Activated T-helper 17 cell treated with anti-CD3 and anti-CD28 coated beads, Interleukin-2, amount 50 U/mL, for 72 hours (primary cell): ENCODE data around the gene LACC1. TPM values are rescaled to one million over a fixed set of nuclear protein-coding genes. Genes with fewer than 3 reads are reported as not detected.

Source experiments
- ATAC-seq: fragments of 150-1000 bp; cut with Tn5 transposase; replicated peaks from 2 replicates; pipeline ENCODE4 v1.10.0; 2021; ENCODE audit warnings: mild to moderate bottlenecking, moderate library complexity
- H3K27ac Mint-ChIP-seq: one replicate; pipeline ENCODE4 v1.8.0; 2022; ENCODE audit warnings: mixed read lengths
- H3K27me3 Mint-ChIP-seq: one replicate; pipeline ENCODE4 v1.8.0; 2022; ENCODE audit warnings: mixed read lengths
- H3K36me3 Mint-ChIP-seq: one replicate; pipeline ENCODE4 v1.8.0; 2022; ENCODE audit warnings: low read depth, mild to moderate bottlenecking, mixed read lengths
- H3K4me1 Mint-ChIP-seq: one replicate; pipeline ENCODE4 v1.8.0; 2022; ENCODE audit warnings: mixed read lengths
- H3K4me3 Mint-ChIP-seq: one replicate; pipeline ENCODE4 v1.8.0; 2022; ENCODE audit warnings: mild to moderate bottlenecking, mixed read lengths
- H3K9me3 Mint-ChIP-seq: one replicate; pipeline ENCODE4 v1.8.0; 2022; ENCODE audit warnings: mixed read lengths
- total RNA-seq, 2 donors: library from RNA; stranded (reverse); gene quantifications; one replicate each; pipeline ENCODE4 v1.2.3, GENCODE V29; 2022

LACC1 gene
- total RNA-seq, 2 donors from 2014 or later: 6.5 to 8.2 TPM

GRCh38 chr13:43911871-43912270 lies 32.2 kb downstream of the LACC1 start:
- ATAC-seq: no peak
- H3K27me3 Mint-ChIP-seq: peaks cover 12% of the 10 kb centered on the region
- H3K27ac Mint-ChIP-seq: no peak overlapping the region
- no peaks in the 10 kb centered on the region for H3K9me3 Mint-ChIP-seq
- H3K4me1 Mint-ChIP-seq: no peaks in the 10 kb centered on the region
- no peak overlapping the region for H3K4me3 Mint-ChIP-seq
- H3K36me3 Mint-ChIP-seq: no peaks in the 10 kb centered on the region

- H3K4me3 Mint-ChIP-seq: no peak overlapping the region
- H3K9me3 Mint-ChIP-seq: no peaks in the 10 kb centered on the region
- ATAC-seq: no peak
- H3K36me3 Mint-ChIP-seq: no peaks in the 10 kb centered on the region
- H3K27ac Mint-ChIP-seq: no peak overlapping the region
- no peaks in the 10 kb centered on the region for H3K4me1 Mint-ChIP-seq
- peaks cover 9% of the 10 kb centered on the region for H3K27me3 Mint-ChIP-seq
These were observed 35.7 kb downstream of the LACC1 start for GRCh38 chr13:43915451-43915850.

DNA sequence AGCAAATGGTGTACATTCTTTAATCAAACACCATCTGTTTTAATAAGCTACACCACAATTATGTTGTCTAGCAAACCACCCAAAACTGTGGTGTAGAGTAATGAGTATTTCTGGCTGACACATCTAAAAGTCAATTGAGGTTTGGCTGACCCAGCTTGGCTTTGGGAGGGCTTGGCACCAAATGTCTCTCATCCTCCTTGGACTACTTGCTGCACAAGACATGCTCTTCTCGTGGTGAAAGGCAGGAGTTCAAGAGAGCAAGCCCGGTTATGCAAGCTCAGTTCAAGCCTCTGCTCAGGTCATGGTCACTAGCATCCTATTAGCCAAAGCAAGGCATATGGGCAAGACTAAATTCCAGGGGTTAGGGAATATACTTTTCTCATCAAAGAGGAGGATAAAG lies 37.1 kb downstream of the LACC1 start:
- Mint-ChIP-seq H3K27me3 (peaks cover 15% of the 10 kb centered on the region), H3K9me3 (no peaks in the 10 kb centered on the region), H3K36me3 (no peaks in the 10 kb centered on the region), H3K4me1 (no peaks in the 10 kb centered on the region), H3K27ac (no peak overlapping the region), H3K4me3 (no peak overlapping the region)
- ATAC-seq: no peak

- peaks cover 10% of the 10 kb centered on the region for H3K27me3 Mint-ChIP-seq
- no peaks in the 10 kb centered on the region for H3K4me1 Mint-ChIP-seq
- no peak overlapping the region for H3K27ac Mint-ChIP-seq
- no peaks in the 10 kb centered on the region for H3K36me3 Mint-ChIP-seq
- H3K9me3 Mint-ChIP-seq: no peaks in the 10 kb centered on the region
- ATAC-seq: no peak
- H3K4me3 Mint-ChIP-seq: no peak overlapping the region
These were observed 38.9 kb downstream of the LACC1 start for GRCh38 chr13:43918636-43919035.

DNA sequence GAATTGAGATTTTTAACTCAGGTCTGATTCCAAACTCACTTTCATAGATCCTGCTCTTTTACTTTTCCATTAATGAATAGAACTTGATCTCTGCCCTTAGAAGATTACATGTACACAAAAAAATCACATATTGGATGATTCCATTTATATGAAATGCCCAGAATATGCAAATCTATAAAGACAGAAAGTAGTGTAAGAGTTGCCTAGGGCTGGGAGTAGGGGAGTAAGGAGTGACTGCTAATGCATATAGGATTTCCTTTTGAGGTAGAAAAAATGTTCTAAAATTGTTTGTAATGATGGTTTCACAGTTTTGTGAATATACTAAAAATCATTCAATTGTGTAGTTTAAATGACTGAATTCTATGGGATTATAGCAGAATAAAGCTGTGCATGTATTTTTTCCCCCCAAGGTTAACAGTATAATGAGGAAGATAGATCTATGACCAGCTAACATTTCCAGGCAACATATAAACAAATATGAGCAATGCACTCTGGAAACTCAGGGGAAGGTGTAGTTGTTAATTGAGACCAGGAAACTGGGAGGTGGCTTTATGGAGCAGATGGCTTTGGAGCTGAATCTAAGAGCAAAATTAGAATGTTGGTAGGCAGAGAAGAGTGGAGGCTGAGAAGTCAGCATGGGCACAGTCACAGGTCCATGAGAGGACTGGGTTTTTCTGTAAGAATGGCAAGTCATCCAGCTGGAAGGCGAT lies 41.4 kb downstream of the LACC1 start:
- H3K4me3 Mint-ChIP-seq: no peak overlapping the region
- ATAC-seq: no peak
- H3K9me3 Mint-ChIP-seq: no peaks in the 10 kb centered on the region
- peaks cover 15% of the 10 kb centered on the region for H3K27me3 Mint-ChIP-seq
- no peaks in the 10 kb centered on the region for H3K36me3 Mint-ChIP-seq
- H3K4me1 Mint-ChIP-seq: no peaks in the 10 kb centered on the region
- H3K27ac Mint-ChIP-seq: no peak overlapping the region

DNA sequence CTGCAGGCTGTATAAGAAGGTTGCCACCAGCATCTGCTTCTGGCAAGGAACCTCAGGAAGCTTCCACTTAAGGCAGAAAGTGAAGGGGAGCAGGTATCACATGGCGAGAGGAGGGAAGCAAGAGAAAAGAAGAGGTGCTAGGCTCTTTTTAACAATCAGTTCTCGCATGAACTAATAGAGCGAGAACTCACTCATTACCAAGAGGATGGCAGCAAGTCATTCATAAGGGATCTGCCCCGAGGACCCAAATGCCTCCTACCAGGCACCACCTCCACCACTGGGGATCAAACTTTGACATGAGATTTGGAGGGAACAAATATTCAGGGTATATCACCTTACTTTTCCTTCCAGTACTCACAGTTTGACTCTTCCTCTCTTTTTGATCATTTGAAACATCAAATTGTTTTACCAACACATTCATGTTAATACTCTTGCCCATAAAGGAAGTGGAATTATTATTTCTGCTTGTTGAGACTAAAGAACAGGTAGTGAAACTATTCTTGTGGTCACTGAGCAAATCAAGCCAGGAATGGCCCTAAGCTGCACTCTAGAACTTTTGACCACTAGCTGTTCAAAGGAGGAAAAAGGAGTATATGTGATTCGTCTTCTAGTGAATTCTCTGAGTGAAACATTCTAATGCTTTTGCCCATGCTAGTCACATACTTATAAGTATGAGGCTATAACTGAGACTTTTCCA lies 45.0 kb downstream of the LACC1 start:
- H3K27ac Mint-ChIP-seq: no peak overlapping the region
- H3K36me3 Mint-ChIP-seq: no peaks in the 10 kb centered on the region
- H3K27me3 Mint-ChIP-seq: peaks cover 15% of the 10 kb centered on the region
- ATAC-seq: no peak
- no peak overlapping the region for H3K4me3 Mint-ChIP-seq
- no peaks in the 10 kb centered on the region for H3K9me3 Mint-ChIP-seq
- H3K4me1 Mint-ChIP-seq: no peaks in the 10 kb centered on the region

DNA sequence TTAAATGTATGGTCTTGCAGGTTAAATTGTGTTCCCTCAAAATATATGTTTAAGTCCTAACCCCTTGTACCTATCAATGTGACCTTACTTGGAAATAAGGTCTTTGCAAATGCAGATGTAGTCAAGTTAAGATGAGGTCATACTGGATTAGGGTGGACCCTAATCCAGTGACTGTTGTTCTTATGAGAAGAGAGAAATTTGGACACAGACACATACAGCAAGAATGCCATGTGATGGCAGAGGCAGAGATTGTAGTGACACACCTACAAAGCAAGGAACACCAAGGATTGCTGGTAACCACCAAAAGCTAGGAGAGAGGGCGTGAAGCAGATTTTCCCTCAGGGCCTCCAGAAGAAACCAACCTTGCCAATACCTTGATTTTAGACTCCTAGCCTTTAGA lies 50.2 kb downstream of the LACC1 start:
- no peaks in the 10 kb centered on the region for H3K9me3 Mint-ChIP-seq
- H3K36me3 Mint-ChIP-seq: no peaks in the 10 kb centered on the region
- H3K27ac Mint-ChIP-seq: no peak overlapping the region
- no peak for ATAC-seq
- H3K27me3 Mint-ChIP-seq: peaks cover 13% of the 10 kb centered on the region
- no peaks in the 10 kb centered on the region for H3K4me1 Mint-ChIP-seq
- no peak overlapping the region for H3K4me3 Mint-ChIP-seq

DNA sequence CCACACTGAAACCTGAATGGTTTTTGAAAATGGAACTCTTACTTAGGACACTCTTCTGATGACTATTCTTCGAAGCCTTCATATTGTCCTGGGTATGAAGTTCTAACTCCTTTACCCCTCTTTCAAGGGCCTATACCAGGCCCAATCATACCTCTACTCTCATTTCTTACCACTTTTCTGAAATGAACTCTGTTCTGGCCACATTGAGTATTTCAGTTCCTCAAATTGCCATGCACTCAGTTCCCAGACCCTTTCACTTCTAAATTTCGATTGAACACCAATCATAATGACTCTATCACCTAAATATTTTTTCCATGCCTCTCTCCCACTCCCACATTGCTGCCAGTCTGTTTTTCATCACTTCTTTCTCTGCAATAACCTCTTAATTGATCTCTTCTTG lies 53.7 kb downstream of the LACC1 start:
- Mint-ChIP-seq H3K36me3 (no peaks in the 10 kb centered on the region), H3K27me3 (peaks cover 23% of the 10 kb centered on the region), H3K27ac (no peak overlapping the region), H3K4me3 (no peak overlapping the region), H3K4me1 (no peaks in the 10 kb centered on the region), H3K9me3 (no peaks in the 10 kb centered on the region)
- ATAC-seq: peak; percentile 11

DNA sequence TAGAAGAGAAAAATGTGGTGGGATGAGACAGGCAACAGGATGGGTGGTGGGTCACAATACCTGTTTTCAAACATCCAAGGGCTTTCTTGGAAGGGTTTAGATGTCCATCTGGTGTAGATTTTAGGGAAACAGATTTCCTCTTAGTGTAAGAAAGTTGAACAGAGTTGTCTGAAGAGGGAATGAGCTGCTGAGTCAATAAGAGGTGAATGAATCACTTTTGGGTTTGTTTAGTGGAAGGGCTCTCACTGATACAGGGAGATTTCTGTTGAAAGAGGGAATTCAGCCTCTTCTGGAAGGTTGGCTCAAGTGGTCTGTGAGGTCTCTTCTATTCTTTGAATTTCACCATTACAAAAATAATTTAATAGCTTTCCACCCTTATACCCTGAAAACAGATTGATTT lies 54.6 kb downstream of the LACC1 start:
- no peak for ATAC-seq
- Mint-ChIP-seq H3K4me3 (no peak overlapping the region), H3K27me3 (peaks cover 23% of the 10 kb centered on the region), H3K4me1 (no peaks in the 10 kb centered on the region), H3K36me3 (no peaks in the 10 kb centered on the region), H3K27ac (no peak overlapping the region), H3K9me3 (no peaks in the 10 kb centered on the region)

DNA sequence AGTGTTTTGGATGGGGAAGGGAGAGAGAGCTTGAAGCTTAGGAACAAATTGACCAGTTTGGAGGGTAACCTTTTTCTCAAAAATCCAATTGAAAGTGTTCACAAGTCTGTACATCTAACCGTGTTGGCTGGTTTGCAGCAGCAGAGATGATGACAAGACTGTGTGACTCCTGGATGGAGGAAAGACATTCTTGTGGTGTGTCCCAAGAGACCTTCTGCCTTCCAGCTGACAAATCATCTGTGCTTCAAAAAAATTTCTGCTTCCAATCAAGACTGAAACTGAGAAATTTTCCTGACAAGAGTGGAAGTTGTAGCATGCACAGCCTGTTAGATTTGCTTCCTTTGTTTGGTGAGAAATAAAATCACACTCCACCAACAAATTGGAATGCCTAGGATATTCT lies 56.2 kb downstream of the LACC1 start:
- no peak for ATAC-seq
- Mint-ChIP-seq H3K9me3 (no peaks in the 10 kb centered on the region), H3K27me3 (peaks cover 20% of the 10 kb centered on the region), H3K4me3 (no peak overlapping the region), H3K4me1 (no peaks in the 10 kb centered on the region), H3K27ac (no peak overlapping the region), H3K36me3 (no peaks in the 10 kb centered on the region)

- Mint-ChIP-seq H3K27me3 (peaks cover 20% of the 10 kb centered on the region), H3K4me3 (no peak overlapping the region), H3K36me3 (no peaks in the 10 kb centered on the region), H3K27ac (no peak overlapping the region), H3K4me1 (no peaks in the 10 kb centered on the region), H3K9me3 (no peaks in the 10 kb centered on the region)
- ATAC-seq: no peak
These were observed 56.9 kb downstream of the LACC1 start for GRCh38 chr13:43936647-43937046.

DNA sequence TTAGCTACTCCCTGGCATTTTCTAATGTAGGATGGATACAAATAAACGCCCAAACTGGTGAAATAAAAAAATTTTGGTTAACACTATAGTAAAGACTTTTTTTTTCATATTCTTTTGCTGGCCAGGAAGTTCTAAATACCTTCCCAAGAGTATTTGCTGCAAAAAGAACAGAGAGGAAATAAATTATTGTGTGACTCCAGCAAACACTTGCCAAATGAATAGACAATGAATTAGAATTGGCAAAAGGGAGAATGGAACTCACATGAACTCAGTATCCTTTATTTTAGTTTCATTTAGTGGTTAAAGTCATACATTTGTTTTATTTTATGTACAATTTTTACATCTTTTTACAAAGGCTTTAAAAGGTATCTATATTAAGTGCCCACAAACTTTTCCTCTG lies 58.1 kb downstream of the LACC1 start:
- H3K36me3 Mint-ChIP-seq: no peaks in the 10 kb centered on the region

GRCh38 chr13:43938449-43938848 lies 58.7 kb downstream of the LACC1 start:
- Mint-ChIP-seq H3K27me3 (peaks cover 18% of the 10 kb centered on the region), H3K9me3 (no peaks in the 10 kb centered on the region), H3K27ac (no peak overlapping the region), H3K4me3 (no peak overlapping the region), H3K36me3 (no peaks in the 10 kb centered on the region), H3K4me1 (no peaks in the 10 kb centered on the region)
- ATAC-seq: no peak

More for the DNA sequence above, 58.1 kb downstream of the LACC1 start:
- ATAC-seq: no peak
- H3K27ac Mint-ChIP-seq: no peak overlapping the region
- no peak overlapping the region for H3K4me3 Mint-ChIP-seq
- no peaks in the 10 kb centered on the region for H3K9me3 Mint-ChIP-seq
- H3K27me3 Mint-ChIP-seq: peaks cover 21% of the 10 kb centered on the region
- H3K4me1 Mint-ChIP-seq: no peaks in the 10 kb centered on the region

DNA sequence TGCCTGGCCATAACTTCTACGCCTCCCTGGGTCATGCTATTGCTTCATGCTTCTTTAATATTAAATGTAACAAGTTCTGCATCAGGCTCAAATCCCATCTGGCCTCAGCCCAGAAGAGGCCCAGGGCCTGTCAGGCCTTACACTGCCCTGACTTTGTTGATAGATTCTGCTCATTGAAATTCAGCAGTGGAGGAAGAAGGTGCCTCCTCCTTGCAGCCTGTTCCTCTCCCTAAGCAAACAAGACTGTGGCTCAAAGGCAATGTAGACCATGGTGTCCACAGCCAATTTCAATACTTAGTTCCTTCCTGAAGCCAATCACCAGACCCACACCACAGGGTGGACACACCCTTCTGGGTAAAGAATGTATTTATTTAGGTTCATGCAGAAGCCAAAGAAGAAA lies 59.4 kb downstream of the LACC1 start:
- no peaks in the 10 kb centered on the region for H3K4me1 Mint-ChIP-seq
- no peak overlapping the region for H3K27ac Mint-ChIP-seq
- H3K4me3 Mint-ChIP-seq: no peak overlapping the region
- peaks cover 15% of the 10 kb centered on the region for H3K27me3 Mint-ChIP-seq
- H3K9me3 Mint-ChIP-seq: no peaks in the 10 kb centered on the region
- no peak for ATAC-seq
- H3K36me3 Mint-ChIP-seq: no peaks in the 10 kb centered on the region

DNA sequence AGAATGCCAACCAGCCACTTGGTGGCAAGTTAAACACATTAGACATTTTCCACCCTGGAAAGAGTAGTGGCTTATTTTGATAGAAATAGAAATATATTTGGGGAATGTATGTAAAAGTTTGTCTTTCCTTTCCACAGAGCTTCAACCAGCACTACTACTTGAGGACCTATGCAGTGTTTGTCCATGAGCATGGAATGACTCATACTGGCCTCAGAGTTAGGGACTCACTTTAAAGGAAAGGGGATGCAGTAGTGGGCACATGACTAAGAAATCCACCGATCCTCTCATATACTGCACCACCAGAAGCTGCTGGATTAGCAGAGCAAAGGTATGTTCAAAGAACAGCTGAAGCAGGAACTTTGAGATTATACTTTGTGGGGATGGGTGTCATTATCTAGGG lies 62.6 kb downstream of the LACC1 start:
- Mint-ChIP-seq H3K9me3 (no peaks in the 10 kb centered on the region), H3K27ac (no peak overlapping the region), H3K36me3 (no peaks in the 10 kb centered on the region), H3K27me3 (peaks cover 13% of the 10 kb centered on the region), H3K4me3 (no peak overlapping the region), H3K4me1 (no peaks in the 10 kb centered on the region)
- no peak for ATAC-seq
